ENCODE results near the gene EML4.

GRCh38 chr2:42284019-42284418, 114.9 kb downstream of the EML4 start:
- TF ChIP-seq, protein P1, sequence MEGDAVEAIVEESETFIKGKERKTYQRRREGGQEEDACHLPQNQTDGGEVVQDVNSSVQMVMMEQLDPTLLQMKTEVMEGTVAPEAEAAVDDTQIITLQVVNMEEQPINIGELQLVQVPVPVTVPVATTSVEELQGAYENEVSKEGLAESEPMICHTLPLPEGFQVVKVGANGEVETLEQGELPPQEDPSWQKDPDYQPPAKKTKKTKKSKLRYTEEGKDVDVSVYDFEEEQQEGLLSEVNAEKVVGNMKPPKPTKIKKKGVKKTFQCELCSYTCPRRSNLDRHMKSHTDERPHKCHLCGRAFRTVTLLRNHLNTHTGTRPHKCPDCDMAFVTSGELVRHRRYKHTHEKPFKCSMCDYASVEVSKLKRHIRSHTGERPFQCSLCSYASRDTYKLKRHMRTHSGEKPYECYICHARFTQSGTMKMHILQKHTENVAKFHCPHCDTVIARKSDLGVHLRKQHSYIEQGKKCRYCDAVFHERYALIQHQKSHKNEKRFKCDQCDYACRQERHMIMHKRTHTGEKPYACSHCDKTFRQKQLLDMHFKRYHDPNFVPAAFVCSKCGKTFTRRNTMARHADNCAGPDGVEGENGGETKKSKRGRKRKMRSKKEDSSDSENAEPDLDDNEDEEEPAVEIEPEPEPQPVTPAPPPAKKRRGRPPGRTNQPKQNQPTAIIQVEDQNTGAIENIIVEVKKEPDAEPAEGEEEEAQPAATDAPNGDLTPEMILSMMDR (IDR thresholded peaks at IDR 0.05): no peak
- no peak for TF ChIP-seq POLR2A (IDR thresholded peaks at IDR 0.05)

Data from heart left ventricle (tissue), 13 donors.